OCI-LY7 (cell line): ENCODE measurements around the gene ACTN1. TPM values are rescaled to one million over a fixed set of nuclear protein-coding genes. Genes with fewer than 3 reads are reported as not detected.
"Not testable (repeated sequence)": the region's sequence is repeated elsewhere in the genome, so short reads cannot be mapped to it uniquely, and the experiment has no call there.

ENCODE experiments used
- BruUV-seq: library from RNA; stranded (reverse); fragments of 400-500 nt; replicated peaks from 2 replicates; lab custom pipeline; 2021; lab: Mats Ljungman, UMichigan
- CTCF ChIA-PET: fragments of 300-600 bp; sonication (Branson Sonifier 250); formaldehyde crosslinking; loops from one replicate; lab custom pipeline; 2022; ENCODE audit warnings: antibody characterized with exemption; ENCODE audit not compliant: unreplicated experiment; lab: Charles Lee
- POLR2A ChIA-PET: fragments of 300-600 bp; sonication (Branson Sonifier 250); formaldehyde crosslinking; loops from one replicate; lab custom pipeline; 2022; ENCODE audit warnings: antibody characterized with exemption; lab: Charles Lee
- DNase-seq: peaks from one replicate; pipeline ENCODE4 v3.0.0-alpha.2; 2015; ENCODE audit warnings: low spot score
- H2AFZ ChIP-seq: fragments of 200-600 bp; sonication (generic), shearing (Covaris generic); 2 replicates; pipeline ENCODE4 v1.6.1; 2014; ENCODE audit warnings: mild to moderate bottlenecking, antibody characterized with exemption, low read length, moderate library complexity
- H3K27ac ChIP-seq: fragments of 200-600 bp; sonication (generic); 2 replicates; pipeline ENCODE4 v1.5.1; 2014; ENCODE audit warnings: mixed run types, low read depth, mild to moderate bottlenecking, moderate library complexity, low read length, inconsistent platforms; ENCODE audit not compliant: poor library complexity, severe bottlenecking
- H3K36me3 ChIP-seq: fragments of 200-600 bp; sonication (generic); 2 replicates; pipeline ENCODE4 v1.6.1; 2014; ENCODE audit warnings: mild to moderate bottlenecking, antibody characterized with exemption, low read length, moderate library complexity, mixed read lengths; ENCODE audit not compliant: insufficient read depth
- H3K4me1 ChIP-seq: fragments of 200-600 bp; sonication (generic); 2 replicates; pipeline ENCODE4 v1.5.1; 2014; ENCODE audit warnings: mild to moderate bottlenecking, low read length; ENCODE audit not compliant: insufficient read depth, poor library complexity, severe bottlenecking
- H3K4me2 ChIP-seq: fragments of 200-600 bp; sonication (generic); 2 replicates; pipeline ENCODE4 v1.6.1; 2014; ENCODE audit warnings: mild to moderate bottlenecking, low read length
- H3K4me3 ChIP-seq: fragments of 200-600 bp; sonication (generic); 2 replicates; pipeline ENCODE4 v1.5.1; 2014; ENCODE audit warnings: mild to moderate bottlenecking, low read depth, low read length; ENCODE audit not compliant: poor library complexity, severe bottlenecking
- H3K79me2 ChIP-seq: fragments of 200-600 bp; sonication (generic); 2 replicates; pipeline ENCODE4 v1.6.1; 2016; ENCODE audit warnings: low read depth, mild to moderate bottlenecking, low read length, moderate library complexity, mixed read lengths; ENCODE audit not compliant: insufficient read depth
- H3K9me2 ChIP-seq: fragments of 200-600 bp; sonication (generic); 2 replicates; pipeline ENCODE4 v1.6.1; 2016; ENCODE audit warnings: mild to moderate bottlenecking, low read length, mixed read lengths; ENCODE audit not compliant: insufficient read depth
- H3K9me3 ChIP-seq: fragments of 200-600 bp; sonication (generic); 2 replicates; pipeline ENCODE4 v1.6.1; 2014; ENCODE audit warnings: mild to moderate bottlenecking, mixed run types, low read length, mixed read lengths
- H4K20me1 ChIP-seq: fragments of 200-600 bp; sonication (generic); 2 replicates; pipeline ENCODE4 v1.6.1; 2014; ENCODE audit warnings: mild to moderate bottlenecking, antibody characterized with exemption, low read length, moderate library complexity, mixed read lengths; ENCODE audit not compliant: insufficient read depth
- EZH2phosphoT487 ChIP-seq: fragments of 200-600 bp; sonication (generic); IDR thresholded peaks from 2 replicates; pipeline ENCODE4 v1.6.1; 2018; ENCODE audit warnings: low read depth, borderline replicate concordance, mild to moderate bottlenecking, mixed run types, antibody characterized with exemption, low read length, moderate library complexity, mixed read lengths
- intact Hi-C: fragments of 100-400 bp; cut with micrococcal nuclease; formaldehyde crosslinking; loops from one replicate; pipeline ENCODE4 v1.10.0; 2022; ENCODE audit not compliant: unreplicated experiment
- total RNA-seq, 2 experiments: library from RNA; depleted of rRNA in 1 of 2; stranded (reverse); fragments of >200 nt in 1 of 2; shearing (Covaris generic) in 1 of 2; gene quantifications; 2 replicates each; pipeline ENCODE4 v1.2.3, GENCODE V29; 2014 to 2022
- TF ChIP-seq, protein P1 (sequence below): fragments of 200-600 bp; sonication (generic); conservative IDR thresholded peaks from 2 replicates; pipeline ENCODE4 v1.5.1; 2014; ENCODE audit warnings: mild to moderate bottlenecking, antibody characterized with exemption, low read length, moderate library complexity, mixed read lengths

Gene ACTN1
- total RNA-seq, 2 experiments from 2014 or later, result 0.51 to 1.8 TPM

DNA sequence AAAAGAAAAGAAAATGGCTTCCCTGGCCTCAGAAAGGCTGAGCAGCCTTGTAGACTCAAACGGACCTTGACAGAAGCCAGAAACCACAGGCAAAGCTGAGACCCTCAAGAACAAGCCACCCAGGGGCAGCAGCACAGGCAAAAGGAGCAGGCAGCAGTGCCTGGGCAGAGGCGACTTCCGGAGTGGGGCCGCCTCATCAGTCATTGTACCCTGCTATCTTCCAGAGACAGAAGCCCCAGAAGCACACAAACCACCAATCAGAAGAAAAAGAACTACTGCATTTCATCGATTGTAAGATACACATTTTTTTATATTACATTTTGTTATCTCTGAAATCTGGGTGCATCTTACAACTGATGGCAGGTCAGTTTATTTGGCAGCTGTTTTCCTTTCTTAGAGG is 128.0 kb downstream of the ACTN1 start:
- Histone ChIP-seq H3K4me2 (no peak overlapping the region), H3K79me2 (no peaks in the 10 kb centered on the region), H3K9me2 (no peaks in the 10 kb centered on the region), H3K36me3 (no peaks in the 10 kb centered on the region), H4K20me1 (no peaks in the 10 kb centered on the region), H2AFZ (no peak overlapping the region), H3K27ac (no peak overlapping the region), H3K4me1 (no peaks in the 10 kb centered on the region), H3K9me3 (no peaks in the 10 kb centered on the region), H3K4me3 (no peak overlapping the region)
- ChIA-PET CTCF (no interaction called here), POLR2A (interaction anchor here (0.5 kb wide), 1 partner anchor 199 kb away, joined by 3 read pairs; no protein-coding TSS in a partner anchor)
- no peak for DNase-seq
- TF ChIP-seq, protein P1, sequence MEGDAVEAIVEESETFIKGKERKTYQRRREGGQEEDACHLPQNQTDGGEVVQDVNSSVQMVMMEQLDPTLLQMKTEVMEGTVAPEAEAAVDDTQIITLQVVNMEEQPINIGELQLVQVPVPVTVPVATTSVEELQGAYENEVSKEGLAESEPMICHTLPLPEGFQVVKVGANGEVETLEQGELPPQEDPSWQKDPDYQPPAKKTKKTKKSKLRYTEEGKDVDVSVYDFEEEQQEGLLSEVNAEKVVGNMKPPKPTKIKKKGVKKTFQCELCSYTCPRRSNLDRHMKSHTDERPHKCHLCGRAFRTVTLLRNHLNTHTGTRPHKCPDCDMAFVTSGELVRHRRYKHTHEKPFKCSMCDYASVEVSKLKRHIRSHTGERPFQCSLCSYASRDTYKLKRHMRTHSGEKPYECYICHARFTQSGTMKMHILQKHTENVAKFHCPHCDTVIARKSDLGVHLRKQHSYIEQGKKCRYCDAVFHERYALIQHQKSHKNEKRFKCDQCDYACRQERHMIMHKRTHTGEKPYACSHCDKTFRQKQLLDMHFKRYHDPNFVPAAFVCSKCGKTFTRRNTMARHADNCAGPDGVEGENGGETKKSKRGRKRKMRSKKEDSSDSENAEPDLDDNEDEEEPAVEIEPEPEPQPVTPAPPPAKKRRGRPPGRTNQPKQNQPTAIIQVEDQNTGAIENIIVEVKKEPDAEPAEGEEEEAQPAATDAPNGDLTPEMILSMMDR, result no peak
- TF ChIP-seq EZH2phosphoT487, result no peak
- intact Hi-C loops, result no loop called here
- BruUV-seq, result no TSS peak

DNA sequence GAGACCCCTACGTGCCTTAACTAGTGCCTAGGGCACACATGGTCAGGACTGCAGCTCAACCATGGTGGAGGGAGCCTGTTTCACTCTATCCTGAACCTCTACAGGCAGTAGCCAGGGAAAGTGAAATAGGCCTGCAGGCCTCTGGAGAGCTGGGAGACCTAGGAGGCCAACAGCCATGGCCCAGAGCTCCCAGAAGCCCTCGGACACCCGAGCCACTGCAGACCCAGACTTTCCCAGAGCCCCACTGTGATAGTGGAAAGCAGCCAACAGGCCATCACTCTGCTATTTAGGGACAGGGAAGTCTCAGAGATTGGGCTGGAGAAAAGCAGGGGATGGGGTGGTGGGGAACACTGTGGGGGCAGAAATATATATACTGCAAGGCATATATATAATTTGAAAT is 129.7 kb downstream of the ACTN1 start:
- Histone ChIP-seq H3K4me2 (no peak overlapping the region), H3K9me3 (no peaks in the 10 kb centered on the region), H3K27ac (no peak overlapping the region), H3K4me3 (no peak overlapping the region), H2AFZ (no peak overlapping the region), H3K36me3 (no peaks in the 10 kb centered on the region), H3K4me1 (no peaks in the 10 kb centered on the region), H3K79me2 (no peaks in the 10 kb centered on the region), H3K9me2 (no peaks in the 10 kb centered on the region), H4K20me1 (no peaks in the 10 kb centered on the region)
- intact Hi-C loops, result no loop called here
- ChIA-PET POLR2A (interaction anchor here (0.6 to 0.9 kb wide), 3 partner anchors 21 to 722 kb away, joined by 4 to 8 read pairs (median 4); no protein-coding TSS in a partner anchor), CTCF (no interaction called here)
- TF ChIP-seq, protein P1, result no peak
- TF ChIP-seq EZH2phosphoT487, result no peak
- DNase-seq, result no peak
- BruUV-seq, result no TSS peak

DNA sequence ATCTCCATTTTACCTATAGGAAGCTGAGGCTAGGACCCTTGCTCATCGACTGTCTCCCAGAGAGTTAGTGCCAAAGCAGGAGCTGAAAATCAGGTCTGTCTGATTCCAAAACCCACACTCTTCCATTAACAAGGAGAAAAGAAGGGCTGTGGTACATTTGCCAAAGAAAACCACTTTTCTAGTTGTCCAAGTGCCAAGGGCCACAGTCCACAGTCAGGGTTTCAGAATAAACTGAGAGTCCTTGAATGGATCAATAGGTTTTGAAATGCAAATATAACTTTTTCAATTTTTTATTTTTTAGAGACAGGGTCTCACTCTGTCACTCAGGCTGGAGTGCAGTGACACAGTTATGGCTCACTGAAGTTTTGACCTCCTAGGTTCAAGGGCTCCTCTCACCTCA is 130.8 kb downstream of the ACTN1 start:
- Histone ChIP-seq H3K9me3 (no peaks in the 10 kb centered on the region), H4K20me1 (no peaks in the 10 kb centered on the region), H3K4me2 (no peak overlapping the region), H3K9me2 (no peaks in the 10 kb centered on the region), H3K36me3 (no peaks in the 10 kb centered on the region), H3K4me3 (no peak overlapping the region), H3K27ac (no peak overlapping the region), H3K4me1 (peaks cover 5% of the 10 kb centered on the region), H2AFZ (no peak overlapping the region), H3K79me2 (no peaks in the 10 kb centered on the region)
- TF ChIP-seq, protein P1, result no peak
- TF ChIP-seq EZH2phosphoT487, result no peak
- ChIA-PET CTCF (no interaction called here), POLR2A (interaction anchor here (0.6 to 0.9 kb wide), 2 partner anchors 28 to 210 kb away, joined by 3 read pairs; no protein-coding TSS in a partner anchor)
- BruUV-seq, result no TSS peak
- intact Hi-C loops, result no loop called here
- DNase-seq, result no peak

DNA sequence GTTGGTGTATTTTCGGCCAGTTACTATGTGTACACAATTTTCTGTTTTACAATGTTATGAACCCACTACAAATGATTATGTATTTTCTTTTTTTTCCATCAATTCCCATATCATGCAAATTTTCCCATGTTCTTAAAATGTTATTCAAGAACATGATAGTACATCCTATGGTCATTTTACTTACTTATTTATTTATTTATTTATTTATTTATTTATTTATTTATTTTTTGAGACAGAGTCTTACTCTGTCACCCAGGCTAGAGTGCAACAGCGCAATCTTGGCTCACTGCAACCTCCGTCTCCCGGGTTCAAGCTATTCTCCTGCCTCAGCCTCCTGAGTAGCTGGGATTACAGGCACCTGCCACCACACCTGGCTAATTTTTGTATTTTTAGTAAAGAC is 131.5 kb downstream of the ACTN1 start:
- H3K27ac ChIP-seq, H4K20me1 ChIP-seq, H3K4me1 ChIP-seq, H3K36me3 ChIP-seq, CTCF ChIA-PET, H3K4me3 ChIP-seq, H3K4me2 ChIP-seq, H3K9me3 ChIP-seq, H3K9me2 ChIP-seq, H3K79me2 ChIP-seq, H2AFZ ChIP-seq, BruUV-seq, POLR2A ChIA-PET, DNase-seq, intact Hi-C loops: not testable (repeated sequence)
